WTC11 (cell line): ENCODE data around the gene TMEM243. TPM values are rescaled to one million over a fixed set of nuclear protein-coding genes. Genes with fewer than 3 reads are reported as not detected.

ENCODE experiments used
- ATAC-seq: fragments of 200-7000 bp; cut with Tn5 transposase; 2 replicates; pipeline ENCODE4 v1.10.0; 2021; ENCODE audit warnings: mild to moderate bottlenecking, moderate library complexity
- CTCF ChIA-PET: fragments of 300-600 bp; sonication (Branson Sonifier 250); formaldehyde crosslinking; loops from one replicate; lab custom pipeline; 2021; ENCODE audit warnings: antibody characterized with exemption; lab: Charles Lee
- POLR2A ChIA-PET: fragments of 350-600 bp; sonication (Branson Sonifier 250); formaldehyde crosslinking; loops from one replicate; lab custom pipeline; 2021; ENCODE audit warnings: antibody characterized with exemption; lab: Charles Lee
- DNase-seq: peaks from one replicate; pipeline ENCODE4 v3.0.0; 2021; ENCODE audit warnings: low spot score
- H3K27ac Mint-ChIP-seq: 2 replicates; pipeline ENCODE4 v1.8.0; 2021; ENCODE audit warnings: mixed read lengths
- H3K27me3 Mint-ChIP-seq: 2 replicates; pipeline ENCODE4 v1.8.0; 2021; ENCODE audit warnings: low read depth, mild to moderate bottlenecking, moderate library complexity, mixed read lengths
- H3K36me3 Mint-ChIP-seq: 2 replicates; pipeline ENCODE4 v1.8.0; 2021; ENCODE audit warnings: mixed read lengths
- H3K4me1 Mint-ChIP-seq: 2 replicates; pipeline ENCODE4 v1.8.0; 2022; ENCODE audit warnings: mixed read lengths
- H3K4me3 Mint-ChIP-seq: 2 replicates; pipeline ENCODE4 v1.8.0; 2021; ENCODE audit warnings: mild to moderate bottlenecking, moderate library complexity, mixed read lengths
- H3K9me3 Mint-ChIP-seq: 2 replicates; pipeline ENCODE4 v1.8.0; 2021; ENCODE audit warnings: mixed read lengths
- CREB1 ChIP-seq: sonication (generic); formaldehyde crosslinking; IDR thresholded peaks from 2 replicates; pipeline ENCODE4 v1.8.0; 2023; ENCODE audit warnings: mild to moderate bottlenecking, missing genetic modification reagents
- CTCF ChIP-seq: fragments of 200-600 bp; IDR thresholded peaks from 2 replicates; pipeline ENCODE4 v1.8.0; 2022; ENCODE audit warnings: antibody characterized with exemption
- ESRRA ChIP-seq: sonication (generic); formaldehyde crosslinking; IDR thresholded peaks from 2 replicates; pipeline ENCODE4 v1.8.1; 2022; ENCODE audit warnings: mild to moderate bottlenecking, missing genetic modification reagents, borderline replicate concordance
- GABPB1 ChIP-seq: sonication (generic); formaldehyde crosslinking; IDR thresholded peaks from 2 replicates; pipeline ENCODE4 v1.8.1; 2023; ENCODE audit warnings: mild to moderate bottlenecking, missing genetic modification reagents
- HMGA2 ChIP-seq: fragments of 250-450 bp; sonication (Bioruptor Pico); IDR thresholded peaks from 2 replicates; pipeline ENCODE4 v1.4.0; 2021; ENCODE audit warnings: mild to moderate bottlenecking, moderate library complexity
- MYBL2 ChIP-seq: sonication (generic); formaldehyde crosslinking; IDR thresholded peaks from 2 replicates; pipeline ENCODE4 v1.8.1; 2023; ENCODE audit warnings: mild to moderate bottlenecking, moderate library complexity, missing genetic modification reagents
- NR1H2 ChIP-seq: sonication (generic); formaldehyde crosslinking; IDR thresholded peaks from 2 replicates; pipeline ENCODE4 v1.9.0; 2021; ENCODE audit warnings: mild to moderate bottlenecking, moderate library complexity, missing genetic modification reagents
- RORB ChIP-seq: fragments of 250-450 bp; sonication (Bioruptor Pico); IDR thresholded peaks from 2 replicates; pipeline ENCODE4 v1.9.0; 2021; ENCODE audit warnings: mild to moderate bottlenecking
- SOX15 ChIP-seq: fragments of 250-450 bp; sonication (Bioruptor Pico); IDR thresholded peaks from 2 replicates; pipeline ENCODE4 v1.9.0; 2021; ENCODE audit warnings: mild to moderate bottlenecking
- SP1 ChIP-seq: sonication (generic); formaldehyde crosslinking; conservative IDR thresholded peaks from 2 replicates; pipeline ENCODE4 v1.8.1; 2022; ENCODE audit warnings: missing genetic modification reagents
- TEAD1 ChIP-seq: sonication (generic); formaldehyde crosslinking; IDR thresholded peaks from 2 replicates; pipeline ENCODE4 v1.8.0; 2022; ENCODE audit warnings: mild to moderate bottlenecking, missing genetic modification reagents
- ZNF425 ChIP-seq: fragments of 250-450 bp; sonication (Bioruptor Pico); conservative IDR thresholded peaks from 2 replicates; pipeline ENCODE4 v1.9.0; 2021; ENCODE audit warnings: mild to moderate bottlenecking
- ZNF512 ChIP-seq: sonication (generic); formaldehyde crosslinking; IDR thresholded peaks from 2 replicates; pipeline ENCODE4 v1.8.1; 2022; ENCODE audit warnings: missing genetic modification reagents, borderline replicate concordance
- ZNF532 ChIP-seq: fragments of 250-450 bp; sonication (Bioruptor Pico); IDR thresholded peaks from 2 replicates; pipeline ENCODE4 v1.9.0; 2021; ENCODE audit warnings: mild to moderate bottlenecking, borderline replicate concordance
- total RNA-seq: library from RNA; stranded (reverse); gene quantifications from 3 replicates; pipeline ENCODE4 v1.2.3, GENCODE V29; 2021
- TF ChIP-seq, protein P1 (sequence below): sonication (generic); formaldehyde crosslinking; IDR thresholded peaks from 2 replicates; pipeline ENCODE4 v1.8.1; 2023; ENCODE audit warnings: mild to moderate bottlenecking, missing genetic modification reagents
- TF ChIP-seq, protein P2 (sequence below): sonication (generic); formaldehyde crosslinking; IDR thresholded peaks from 2 replicates; pipeline ENCODE4 v1.8.1; 2023; ENCODE audit warnings: mild to moderate bottlenecking, missing genetic modification reagents

TMEM243 gene
- total RNA-seq, 1 experiment from 2014 or later, result 29.0 TPM

GRCh38 chr7:87151002-87151728, 68.4 kb downstream of the TMEM243 start (continued):
- TF ChIP-seq HMGA2 (CRISPR knock-in tag), result no peak
- TF ChIP-seq CTCF, result no peak
- no peak for TF ChIP-seq SOX15 (CRISPR knock-in tag)
- TF ChIP-seq SP1 (CRISPR knock-in tag), result no peak
- no peak for TF ChIP-seq ZNF425 (CRISPR knock-in tag)
- no peak for TF ChIP-seq RORB (CRISPR knock-in tag)
- TF ChIP-seq GABPB1 (CRISPR knock-in tag), result no peak
- TF ChIP-seq, protein P1, sequence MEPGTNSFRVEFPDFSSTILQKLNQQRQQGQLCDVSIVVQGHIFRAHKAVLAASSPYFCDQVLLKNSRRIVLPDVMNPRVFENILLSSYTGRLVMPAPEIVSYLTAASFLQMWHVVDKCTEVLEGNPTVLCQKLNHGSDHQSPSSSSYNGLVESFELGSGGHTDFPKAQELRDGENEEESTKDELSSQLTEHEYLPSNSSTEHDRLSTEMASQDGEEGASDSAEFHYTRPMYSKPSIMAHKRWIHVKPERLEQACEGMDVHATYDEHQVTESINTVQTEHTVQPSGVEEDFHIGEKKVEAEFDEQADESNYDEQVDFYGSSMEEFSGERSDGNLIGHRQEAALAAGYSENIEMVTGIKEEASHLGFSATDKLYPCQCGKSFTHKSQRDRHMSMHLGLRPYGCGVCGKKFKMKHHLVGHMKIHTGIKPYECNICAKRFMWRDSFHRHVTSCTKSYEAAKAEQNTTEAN, result no peak
- TF ChIP-seq MYBL2 (CRISPR knock-in tag), result no peak
- no peak for TF ChIP-seq TEAD1

GRCh38 chr7:87148332-87148955, 71.1 kb downstream of the TMEM243 start:
- no peak overlapping the region for H3K4me3 Mint-ChIP-seq
- ATAC-seq, result no peak
- no peak overlapping the region for H3K27ac Mint-ChIP-seq
- no peak for DNase-seq
- CTCF ChIA-PET, result interaction anchor here (0.8 to 3.6 kb wide), 16 partner anchors 12 to 243 kb away, joined by 3 to 34 read pairs (median 4); partner anchors contain the start of gene ELAPOR2
- TF ChIP-seq ESRRA (CRISPR knock-in tag), result no peak
- TF ChIP-seq, protein P2, sequence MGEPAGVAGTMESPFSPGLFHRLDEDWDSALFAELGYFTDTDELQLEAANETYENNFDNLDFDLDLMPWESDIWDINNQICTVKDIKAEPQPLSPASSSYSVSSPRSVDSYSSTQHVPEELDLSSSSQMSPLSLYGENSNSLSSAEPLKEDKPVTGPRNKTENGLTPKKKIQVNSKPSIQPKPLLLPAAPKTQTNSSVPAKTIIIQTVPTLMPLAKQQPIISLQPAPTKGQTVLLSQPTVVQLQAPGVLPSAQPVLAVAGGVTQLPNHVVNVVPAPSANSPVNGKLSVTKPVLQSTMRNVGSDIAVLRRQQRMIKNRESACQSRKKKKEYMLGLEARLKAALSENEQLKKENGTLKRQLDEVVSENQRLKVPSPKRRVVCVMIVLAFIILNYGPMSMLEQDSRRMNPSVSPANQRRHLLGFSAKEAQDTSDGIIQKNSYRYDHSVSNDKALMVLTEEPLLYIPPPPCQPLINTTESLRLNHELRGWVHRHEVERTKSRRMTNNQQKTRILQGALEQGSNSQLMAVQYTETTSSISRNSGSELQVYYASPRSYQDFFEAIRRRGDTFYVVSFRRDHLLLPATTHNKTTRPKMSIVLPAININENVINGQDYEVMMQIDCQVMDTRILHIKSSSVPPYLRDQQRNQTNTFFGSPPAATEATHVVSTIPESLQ (CRISPR knock-in tag), result no peak
- no peak for TF ChIP-seq ZNF532
- TF ChIP-seq CREB1 (CRISPR knock-in tag), result no peak
- TF ChIP-seq NR1H2, result no peak
- no peak for TF ChIP-seq ZNF512 (CRISPR knock-in tag)
- H3K4me1 Mint-ChIP-seq, result peaks cover 23% of the 10 kb centered on the region; the same call in 1 of the 2 replicates
- H3K9me3 Mint-ChIP-seq, result no peaks in the 10 kb centered on the region
- POLR2A ChIA-PET, result no interaction called here
- H3K36me3 Mint-ChIP-seq, result peaks cover 6% of the 10 kb centered on the region
- H3K27me3 Mint-ChIP-seq, result no peaks in the 10 kb centered on the region
